GM12891 (cell line): Measurements from ENCODE around the gene NSFL1C.

ENCODE experiments used
- POLR2A ChIP-seq: IDR thresholded peaks from 2 replicates; pipeline ENCODE4 v1.6.1; 2011; ENCODE audit warnings: low read depth, low read length, control low read depth
- POLR2AphosphoS5 ChIP-seq: IDR thresholded peaks from 2 replicates; pipeline ENCODE4 v1.6.1; 2011; ENCODE audit warnings: low read depth, low read length, control low read depth

GRCh38 chr20:1467082-1467354 lies 369 bp upstream of the NSFL1C start:
- TF ChIP-seq POLR2AphosphoS5 (no peak), POLR2A (no peak)
